HG03025 (cell line): Measurements from ENCODE around the gene CES3.
A peak's percentile ranks its signal among the peaks of the same experiment; 100 is the strongest.
"Not testable (repeated sequence)": the region's sequence is repeated elsewhere in the genome, so short reads cannot be mapped to it uniquely, and the experiment has no call there.

Experiments
- ATAC-seq: cut with Tn5 transposase; IDR thresholded peaks from one replicate; pipeline ENCODE4 v1.9.1; 2021; ENCODE audit warnings: mild to moderate bottlenecking, moderate library complexity; ENCODE audit not compliant: unreplicated experiment, low FRiP score

The CES3 gene

DNA sequence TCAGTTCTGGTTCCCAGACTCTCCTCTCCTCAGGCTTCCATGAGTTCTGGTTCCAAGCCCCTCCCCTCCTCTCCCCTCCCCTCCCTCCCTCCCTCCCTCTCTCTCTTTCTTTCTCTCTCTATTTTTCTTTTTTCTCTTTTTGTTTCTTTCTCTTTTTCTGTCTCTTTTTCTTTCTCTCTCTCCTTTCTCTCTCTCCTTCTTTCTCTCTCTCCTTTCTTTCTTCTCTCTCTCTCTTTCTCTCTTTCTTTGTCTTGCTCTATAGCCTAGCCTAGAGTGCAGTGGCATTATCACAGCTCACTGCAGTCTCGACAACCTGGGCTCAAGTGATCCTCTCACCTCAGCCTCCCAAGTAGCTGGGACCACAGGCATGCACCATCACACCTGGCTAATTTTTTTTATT is 796 bp upstream of the CES3 start:
- no peak for ATAC-seq

DNA sequence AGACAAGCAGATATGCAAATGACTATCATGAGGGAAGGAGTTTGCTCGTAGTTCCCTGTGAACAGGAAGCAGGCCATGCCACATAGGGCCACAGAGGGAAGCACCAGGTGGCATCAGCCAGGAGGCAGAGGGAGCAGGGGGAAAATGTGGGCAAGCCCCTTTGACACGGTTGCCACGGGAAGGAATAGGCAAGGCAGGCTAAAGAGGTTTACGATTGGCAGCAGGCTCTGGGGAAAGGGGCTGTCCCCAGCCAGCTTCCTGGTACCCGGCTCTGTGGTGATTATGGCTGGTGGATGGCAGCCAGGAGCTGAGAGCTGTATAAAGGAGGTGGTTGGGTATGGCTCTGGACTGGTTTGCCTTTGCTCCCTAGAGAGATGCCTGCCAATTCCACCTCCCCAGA is 848 bp downstream of the CES3 start:
- ATAC-seq: no peak

GRCh38 chr16:66964049-66964448 is 3.0 kb downstream of the CES3 start:
- no peak for ATAC-seq

DNA sequence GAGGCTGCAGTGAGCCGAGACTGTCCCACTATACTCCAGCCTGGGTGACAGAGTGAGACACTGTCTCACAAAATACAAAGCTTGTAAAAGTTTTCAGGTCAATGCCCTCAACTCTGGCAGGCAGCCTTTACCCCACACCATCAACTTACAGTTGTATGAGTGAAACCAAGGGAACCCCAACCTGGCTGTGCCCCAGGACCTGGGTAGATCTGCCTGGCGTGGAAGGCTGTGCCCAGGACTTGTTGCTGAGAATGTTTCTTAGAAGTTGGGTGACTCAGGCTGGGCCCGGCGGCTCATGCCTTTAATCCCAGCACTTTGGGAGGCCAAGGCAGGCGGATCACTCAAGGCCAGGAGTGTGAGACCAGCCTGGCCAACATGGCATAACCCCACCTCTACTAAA is 7.8 kb downstream of the CES3 start:
- no peak for ATAC-seq

GRCh38 chr16:66970775-66971720 is 10.0 kb downstream of the CES3 start:
- ATAC-seq: no peak

DNA sequence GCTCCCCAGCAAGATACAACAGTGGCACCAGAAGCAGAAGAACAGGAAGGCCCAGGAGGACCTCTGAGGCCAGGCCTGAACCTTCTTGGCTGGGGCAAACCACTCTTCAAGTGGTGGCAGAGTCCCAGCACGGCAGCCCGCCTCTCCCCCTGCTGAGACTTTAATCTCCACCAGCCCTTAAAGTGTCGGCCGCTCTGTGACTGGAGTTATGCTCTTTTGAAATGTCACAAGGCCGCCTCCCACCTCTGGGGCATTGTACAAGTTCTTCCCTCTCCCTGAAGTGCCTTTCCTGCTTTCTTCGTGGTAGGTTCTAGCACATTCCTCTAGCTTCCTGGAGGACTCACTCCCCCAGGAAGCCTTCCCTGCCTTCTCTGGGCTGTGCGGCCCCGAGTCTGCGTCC is 11.9 kb downstream of the CES3 start:
- no peak for ATAC-seq

DNA sequence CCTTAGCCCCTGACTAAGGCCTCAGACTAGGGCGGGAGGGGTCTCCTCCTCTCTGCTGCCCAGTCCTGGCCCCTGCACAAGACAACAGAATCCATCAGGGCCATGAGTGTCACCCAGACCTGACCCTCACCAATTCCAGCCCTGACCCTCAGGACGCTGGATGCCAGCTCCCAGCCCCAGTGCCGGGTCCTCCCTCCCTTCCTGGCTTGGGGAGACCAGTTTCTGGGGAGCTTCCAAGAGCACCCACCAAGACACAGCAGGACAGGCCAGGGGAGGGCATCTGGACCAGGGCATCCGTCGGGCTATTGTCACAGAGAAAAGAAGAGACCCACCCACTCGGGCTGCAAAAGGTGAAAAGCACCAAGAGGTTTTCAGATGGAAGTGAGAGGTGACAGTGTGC is 12.7 kb downstream of the CES3 start:
- no peak for ATAC-seq

DNA sequence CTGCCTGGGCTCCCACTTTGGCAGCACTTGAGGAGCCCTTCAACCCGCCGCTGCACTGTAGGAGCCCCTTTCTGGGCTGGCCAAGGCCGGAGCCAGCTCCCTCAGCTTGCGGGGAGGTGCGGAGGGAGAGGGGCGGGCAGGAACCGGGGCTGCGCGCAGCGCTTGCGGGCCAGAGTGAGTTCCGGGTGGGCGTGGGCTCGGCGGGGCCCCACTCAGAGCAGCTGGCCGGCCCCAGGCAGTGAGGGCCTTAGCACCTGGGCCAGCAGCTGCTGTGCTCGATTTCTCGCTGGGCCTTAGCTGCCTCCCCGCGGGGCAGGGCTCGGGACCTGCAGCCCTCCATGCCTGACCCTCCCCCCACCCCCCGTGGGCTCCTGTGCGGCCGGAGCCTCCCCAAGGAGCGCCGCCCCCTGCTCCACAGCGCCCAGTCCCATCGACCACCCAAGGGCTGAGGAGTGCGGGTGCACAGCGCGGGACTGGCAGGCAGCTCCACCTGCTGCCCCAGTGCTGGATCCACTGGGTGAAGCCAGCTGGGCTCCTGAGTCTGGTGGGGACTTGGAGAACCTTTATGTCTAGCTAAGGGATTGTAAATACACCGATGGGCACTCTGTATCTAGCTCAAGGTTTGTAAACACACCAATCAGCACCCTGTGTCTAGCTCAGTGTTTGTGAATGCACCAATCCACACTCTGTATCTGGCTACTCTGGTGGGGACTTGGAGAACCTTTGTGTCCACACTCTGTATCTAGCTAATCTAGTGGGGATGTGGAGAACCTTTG is 13.3 kb downstream of the CES3 start:
- ATAC-seq: not testable (repeated sequence)

- not testable (repeated sequence) for ATAC-seq
Measured at GRCh38 chr16:66974932-66975246, 13.8 kb downstream of the CES3 start.

- ATAC-seq: no peak
Measured at GRCh38 chr16:66975302-66975893, 14.3 kb downstream of the CES3 start.

DNA sequence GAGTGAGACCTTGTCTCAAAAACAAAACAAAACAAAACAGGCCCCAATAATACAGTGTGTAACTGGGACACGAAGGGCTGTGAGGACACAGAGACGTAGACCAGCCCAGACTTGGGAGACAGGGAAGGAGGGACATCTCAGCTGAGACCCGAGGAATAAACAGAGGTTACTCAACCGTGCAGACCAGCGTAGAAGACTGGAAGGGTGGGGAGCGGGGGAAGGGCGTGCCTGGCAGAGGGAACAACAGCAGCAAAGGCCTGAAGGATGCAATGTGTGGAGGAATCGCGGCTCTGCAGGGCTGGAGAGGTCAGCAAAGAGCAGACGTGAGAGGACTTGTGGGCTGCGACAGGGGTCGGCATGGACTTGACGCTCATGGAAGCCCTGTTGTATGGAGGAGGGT is 15.7 kb downstream of the CES3 start:
- no peak for ATAC-seq

DNA sequence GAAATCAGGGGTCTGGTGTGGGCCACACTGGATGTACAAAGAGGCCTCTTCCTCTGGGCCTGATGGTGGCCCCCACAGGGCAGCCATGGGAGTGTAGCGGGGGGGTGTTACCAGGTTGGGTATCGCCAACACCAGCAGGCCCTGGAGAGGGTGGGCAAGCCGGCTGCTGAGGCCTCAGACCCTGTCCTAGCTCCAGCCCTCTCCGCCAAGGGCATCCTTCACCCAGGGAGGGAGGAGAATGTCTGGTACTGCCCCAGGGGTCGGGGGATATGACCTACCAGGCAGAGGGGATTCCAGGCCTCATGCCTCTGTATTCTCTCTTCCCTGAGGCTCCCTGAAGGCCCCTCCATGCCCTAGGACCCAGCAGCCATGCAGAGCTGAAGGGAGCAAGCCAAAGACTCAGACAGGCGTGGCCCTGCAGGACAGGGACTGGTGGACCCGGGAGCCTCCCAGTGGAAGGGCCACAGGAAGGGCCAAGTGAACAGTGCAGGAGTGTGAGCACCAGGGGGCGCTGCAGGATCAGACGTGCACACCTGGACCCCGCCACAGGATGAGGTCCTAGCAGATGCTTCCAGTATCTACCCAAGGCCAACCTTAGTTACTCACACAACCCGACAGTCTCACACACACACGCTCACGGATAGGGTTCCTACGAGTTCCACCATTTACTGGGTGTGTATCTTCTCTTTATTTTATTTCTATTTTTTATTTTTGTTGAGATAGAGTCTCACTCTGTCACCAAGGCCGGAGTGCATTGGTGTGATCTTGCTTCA is 16.5 kb downstream of the CES3 start:
- ATAC-seq: peak; percentile 53

DNA sequence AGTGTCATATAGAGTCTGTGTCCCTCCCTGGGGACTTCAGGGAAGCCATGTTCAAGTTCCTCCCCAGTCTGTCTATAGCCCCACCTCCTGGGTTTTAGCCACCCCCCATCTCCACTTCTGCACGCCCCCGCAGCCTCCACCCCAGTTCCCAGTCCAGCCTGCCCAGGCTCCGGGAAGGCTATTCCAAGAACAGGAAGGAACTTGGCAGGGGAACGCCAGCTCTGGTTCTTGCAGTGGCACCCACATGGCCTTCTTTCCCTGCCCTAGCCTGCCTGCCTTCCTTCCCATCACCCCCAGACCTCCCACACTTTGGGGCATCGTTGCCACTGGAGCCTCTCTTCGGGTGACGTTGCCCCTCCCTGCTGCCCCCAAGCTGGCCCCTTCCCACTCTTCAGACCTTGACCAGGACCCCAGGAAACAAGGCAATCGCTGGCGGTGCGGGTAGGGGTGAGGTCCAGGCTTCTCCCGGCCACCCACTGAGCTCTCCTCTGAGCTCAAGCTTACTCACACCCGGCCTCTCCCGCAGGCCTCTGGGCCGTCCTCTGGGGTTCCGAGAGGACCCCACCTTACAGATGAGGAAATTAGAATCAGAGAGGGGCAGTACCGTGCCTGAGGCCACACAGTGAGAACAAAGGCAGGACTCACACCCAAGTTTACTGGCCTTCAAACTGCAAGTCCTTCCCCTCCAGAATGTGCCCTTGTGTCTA is 18.1 kb downstream of the CES3 start:
- no peak for ATAC-seq

- no peak for ATAC-seq
Measured at GRCh38 chr16:66983033-66983432, 22.0 kb downstream of the CES3 start.

DNA sequence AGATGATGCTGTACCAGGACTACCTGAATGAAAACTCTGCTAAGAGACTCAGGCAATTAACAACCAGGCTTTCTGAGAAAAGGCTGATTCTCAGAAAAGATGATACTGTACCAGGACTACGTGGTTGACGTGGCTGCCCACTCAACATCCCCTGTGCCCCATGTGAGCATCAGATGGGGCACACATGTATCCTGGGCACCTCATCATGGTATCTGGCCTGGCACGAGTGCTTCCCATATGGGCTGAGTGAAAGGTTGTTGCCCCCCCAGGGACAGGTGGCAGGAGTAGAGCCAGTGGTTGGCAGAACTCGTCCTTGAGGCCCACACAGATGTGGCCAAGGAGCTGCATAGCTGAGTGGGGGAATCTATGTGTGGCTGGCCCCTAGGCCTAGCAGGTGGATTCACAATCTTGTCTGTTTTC is 23.8 kb downstream of the CES3 start:
- ATAC-seq: no peak

- ATAC-seq: no peak
Measured at GRCh38 chr16:66986559-66986958, 25.5 kb downstream of the CES3 start.

DNA sequence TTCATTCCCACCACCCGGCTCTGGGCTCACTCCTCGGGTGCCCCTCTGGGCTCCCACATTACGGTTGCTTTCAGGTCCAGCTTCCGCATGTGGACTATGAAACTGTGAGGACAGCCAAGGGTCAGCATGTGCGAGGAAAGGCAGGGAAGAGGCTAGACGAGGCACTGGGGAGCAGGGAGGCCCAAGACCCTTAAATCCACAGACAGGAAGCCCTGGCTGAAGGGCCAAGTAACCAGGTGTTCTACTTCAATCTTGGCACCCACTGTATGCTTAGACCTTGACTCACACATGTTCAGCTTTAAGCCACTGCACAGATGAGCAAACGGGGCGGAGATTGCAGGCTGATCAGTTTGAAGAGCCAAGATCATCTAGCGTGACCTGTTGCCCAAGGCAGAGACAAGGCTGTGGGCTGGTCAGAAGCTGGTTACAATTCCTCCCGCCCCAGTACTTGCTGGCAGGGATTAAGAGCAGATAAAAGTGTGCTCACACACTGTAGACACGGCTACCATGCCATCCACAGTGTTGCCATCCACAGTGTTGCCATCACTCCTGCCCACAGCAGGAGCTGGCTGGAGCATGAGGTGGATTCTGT is 27.2 kb downstream of the CES3 start, which contains the start of gene CES4A:
Gene CES4A (plus strand): TSS at position 393 of the 592 bp plus-strand sequence. CDS start 184 bp downstream, at position 577.
- no peak for ATAC-seq

- no peak for ATAC-seq
Measured at GRCh38 chr16:66991545-66992077, 30.5 kb downstream of the CES3 start.

GRCh38 chr16:66993558-66993957 is 32.5 kb downstream of the CES3 start:
- not testable (repeated sequence) for ATAC-seq
